NAMALWA (cell line): ENCODE data around the gene TBL3.

Source experiments
- DNase-seq: peaks from one replicate; pipeline ENCODE4 v3.0.0-alpha.2; 2015; ENCODE audit warnings: low spot score

Gene TBL3

DNA sequence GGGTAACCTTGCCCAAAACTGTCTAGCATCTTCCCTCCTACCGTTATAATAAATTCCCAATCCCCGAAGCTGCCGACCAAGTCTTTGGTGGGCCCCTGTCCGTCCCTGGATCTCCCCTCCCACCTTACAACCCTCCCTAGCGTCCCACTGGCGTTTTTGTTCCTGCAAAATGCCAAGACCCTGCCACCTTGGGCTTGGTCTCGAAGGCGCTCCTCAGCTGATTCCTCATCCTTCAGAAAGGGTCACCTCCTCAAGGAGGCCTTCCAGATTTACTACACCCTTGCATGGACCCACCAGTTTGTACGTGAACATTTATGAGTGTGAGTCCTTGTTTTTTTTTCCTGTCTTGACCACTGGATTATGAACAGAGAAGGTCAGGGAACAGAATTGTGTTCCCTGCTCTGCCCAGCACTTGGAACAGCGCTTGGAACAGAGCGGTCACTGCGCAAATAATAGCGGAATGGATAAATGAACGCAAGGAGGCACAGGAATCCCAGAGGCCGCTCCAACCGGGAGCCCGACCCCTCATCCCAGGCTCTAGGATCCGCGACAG is 11.2 kb downstream of the TBL3 start:
- DNase-seq, result no peak

DNA sequence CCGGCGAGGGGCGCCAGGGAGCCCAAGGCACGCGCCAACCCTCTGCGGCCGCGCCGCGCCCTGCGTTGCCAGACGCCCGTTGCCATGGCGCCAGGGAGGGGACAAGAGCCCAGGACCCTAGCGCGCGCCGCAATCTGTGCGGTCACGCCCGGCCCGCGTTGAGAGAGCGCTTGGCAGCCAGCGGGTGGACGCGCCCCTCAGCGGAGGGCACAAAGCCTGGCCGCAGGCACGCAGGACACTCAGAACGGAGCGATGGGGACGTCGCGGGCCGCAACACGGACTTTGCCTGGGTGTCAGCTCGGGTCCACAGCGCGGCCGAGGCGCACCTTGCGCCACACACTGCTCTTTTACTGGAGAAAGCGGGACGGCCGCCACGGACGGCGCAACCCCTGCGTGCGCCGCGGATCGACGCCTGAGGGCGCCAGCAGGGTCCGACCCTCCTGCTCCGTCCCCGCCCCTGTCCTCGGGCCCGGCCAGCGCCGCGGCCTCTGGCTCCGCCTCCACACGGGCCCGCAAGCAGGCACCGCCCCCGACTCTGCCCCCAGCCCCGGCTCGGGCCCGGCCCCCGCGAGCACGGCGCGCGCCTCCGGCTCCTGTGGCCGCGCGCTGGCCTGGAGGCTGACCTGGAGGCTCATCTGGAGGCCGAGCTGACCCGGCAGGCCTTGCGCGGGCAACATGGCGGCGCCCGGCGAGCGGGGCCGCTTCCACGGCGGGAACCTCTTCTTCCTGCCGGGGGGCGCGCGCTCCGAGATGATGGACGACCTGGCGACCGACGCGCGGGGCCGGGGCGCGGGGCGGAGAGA is 11.9 kb downstream of the TBL3 start, which contains the start of gene GFER:
Gene GFER (plus strand): TSS at position 650 of the 803 bp plus-strand sequence. CDS start 26 bp downstream, at position 676.
- DNase-seq, result peak; percentile 83

DNA sequence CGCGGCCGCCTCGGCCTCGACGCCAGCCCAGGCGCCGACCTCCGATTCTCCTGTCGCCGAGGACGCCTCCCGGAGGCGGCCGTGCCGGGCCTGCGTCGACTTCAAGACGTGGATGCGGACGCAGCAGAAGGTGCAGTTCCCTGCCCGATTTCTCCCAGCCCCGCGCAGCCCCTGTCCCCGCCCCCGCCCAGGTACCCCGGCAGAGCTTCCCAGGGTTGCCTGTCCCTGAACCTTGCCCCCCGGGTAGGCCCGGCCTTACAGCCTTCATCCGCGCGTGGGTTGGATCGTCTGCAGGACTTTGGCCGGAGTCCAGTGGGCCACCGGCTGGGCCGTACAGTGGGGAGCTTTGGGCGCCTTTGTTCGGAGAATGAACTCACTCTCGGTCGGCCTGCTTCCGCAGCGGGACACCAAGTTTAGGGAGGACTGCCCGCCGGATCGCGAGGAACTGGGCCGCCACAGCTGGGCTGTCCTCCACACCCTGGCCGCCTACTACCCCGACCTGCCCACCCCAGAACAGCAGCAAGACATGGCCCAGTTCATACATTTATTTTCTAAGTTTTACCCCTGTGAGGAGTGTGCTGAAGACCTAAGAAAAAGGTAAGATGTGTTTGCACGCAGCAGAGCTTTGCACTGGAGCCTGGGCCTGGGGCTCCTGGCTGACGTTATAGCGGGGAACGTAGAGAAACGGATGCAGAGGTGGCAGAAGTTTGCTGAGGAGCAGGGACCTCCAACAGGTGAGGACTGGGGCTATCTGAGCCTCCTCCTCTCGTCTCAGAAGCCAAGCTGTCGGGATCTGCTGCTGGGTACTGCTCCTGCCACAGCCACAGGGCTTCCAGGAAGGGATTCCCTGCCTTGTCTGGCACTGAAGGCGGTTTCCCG is 12.7 kb downstream of the TBL3 start:
- DNase-seq, result no peak

DNA sequence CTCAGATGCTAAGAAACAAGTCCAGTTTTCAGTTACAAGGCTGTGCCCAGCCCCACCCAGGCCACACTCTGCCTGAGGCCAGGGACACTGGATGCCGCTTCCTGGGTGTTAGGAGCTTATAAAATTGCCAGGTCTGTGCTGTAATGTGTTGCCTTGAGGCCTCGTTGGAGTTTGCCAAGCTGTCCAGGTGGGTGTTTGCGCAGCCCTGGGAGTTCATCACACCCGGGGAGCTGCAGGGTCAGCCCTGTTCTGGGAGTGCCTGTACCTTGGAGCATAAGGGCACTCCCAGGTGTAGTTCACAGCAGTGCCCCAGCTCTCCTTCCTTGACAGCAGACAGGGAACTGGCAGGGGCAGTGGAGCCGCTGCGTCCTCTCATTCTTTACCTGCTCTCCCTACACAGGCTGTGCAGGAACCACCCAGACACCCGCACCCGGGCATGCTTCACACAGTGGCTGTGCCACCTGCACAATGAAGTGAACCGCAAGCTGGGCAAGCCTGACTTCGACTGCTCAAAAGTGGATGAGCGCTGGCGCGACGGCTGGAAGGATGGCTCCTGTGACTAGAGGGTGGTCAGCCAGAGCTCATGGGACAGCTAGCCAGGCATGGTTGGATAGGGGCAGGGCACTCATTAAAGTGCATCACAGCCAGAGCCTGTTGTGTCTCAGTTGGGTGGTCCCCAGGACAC is 13.8 kb downstream of the TBL3 start:
- no peak for DNase-seq

DNA sequence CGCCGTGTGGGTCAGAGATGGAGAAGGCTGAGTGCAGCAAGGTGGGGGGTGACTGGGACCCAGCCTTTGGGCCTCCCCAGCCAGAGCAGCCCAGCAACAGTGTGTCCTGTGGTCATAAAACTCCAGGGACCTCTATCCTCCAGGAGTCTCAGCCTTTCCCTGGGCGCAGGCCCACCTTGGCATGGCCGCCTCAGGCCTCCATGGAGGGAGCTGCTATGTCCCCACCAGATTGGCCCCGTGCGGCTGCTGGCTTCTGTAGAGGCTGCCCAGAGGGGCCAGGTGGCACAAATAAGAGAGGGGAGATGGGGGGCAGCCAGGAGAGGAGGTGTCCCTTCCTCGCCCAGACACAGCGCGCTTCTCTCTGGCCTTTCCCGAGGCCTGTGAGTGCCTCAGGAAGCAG is 15.3 kb downstream of the TBL3 start:
- DNase-seq, result no peak

DNA sequence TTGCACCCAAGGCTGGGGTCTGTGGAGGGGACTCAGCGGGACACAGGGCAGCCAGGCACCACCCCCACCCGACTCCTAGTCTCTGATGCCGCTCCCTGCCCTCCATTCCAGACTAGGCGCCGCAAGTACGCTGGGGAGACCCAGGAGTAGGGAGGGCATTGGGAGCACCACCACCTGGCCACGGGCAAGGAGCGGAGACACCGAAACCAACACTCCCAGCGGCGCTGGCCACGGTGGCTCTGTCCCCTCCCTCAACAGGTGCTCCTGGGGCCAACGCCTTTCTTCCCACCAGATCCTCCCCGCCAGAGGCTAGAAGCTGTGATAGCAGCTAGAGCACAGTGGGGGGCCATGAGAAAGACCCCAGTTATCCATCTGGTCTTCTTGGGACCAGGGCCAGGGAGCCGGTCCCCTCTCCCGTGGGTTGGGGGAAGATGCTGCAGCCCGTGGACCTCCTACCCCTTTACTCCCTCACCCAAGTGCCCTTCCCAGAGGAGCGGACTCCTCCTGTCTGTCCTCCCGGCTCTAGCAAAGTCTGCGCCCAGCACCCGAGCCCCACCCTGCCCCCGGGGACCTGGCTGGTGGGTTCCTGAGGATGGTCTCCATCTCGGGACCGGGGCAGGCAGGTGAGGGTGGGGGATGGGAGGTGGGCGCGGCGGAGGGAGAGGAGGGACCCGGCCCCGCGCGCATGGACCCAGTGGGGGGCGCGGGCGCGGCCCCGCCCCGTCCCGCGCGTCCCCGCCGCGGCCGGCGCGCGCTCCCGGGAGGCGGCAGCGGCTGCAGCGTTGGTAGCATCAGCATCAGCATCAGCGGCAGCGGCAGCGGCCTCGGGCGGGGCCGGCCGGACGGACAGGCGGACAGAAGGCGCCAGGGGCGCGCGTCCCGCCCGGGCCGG is 17.6 kb downstream of the TBL3 start, which contains the start of gene SYNGR3:
Gene SYNGR3 (plus strand): TSS at position 762 of the 892 bp plus-strand sequence. CDS start 133 bp downstream, outside the sequence.
- DNase-seq, result no peak

DNA sequence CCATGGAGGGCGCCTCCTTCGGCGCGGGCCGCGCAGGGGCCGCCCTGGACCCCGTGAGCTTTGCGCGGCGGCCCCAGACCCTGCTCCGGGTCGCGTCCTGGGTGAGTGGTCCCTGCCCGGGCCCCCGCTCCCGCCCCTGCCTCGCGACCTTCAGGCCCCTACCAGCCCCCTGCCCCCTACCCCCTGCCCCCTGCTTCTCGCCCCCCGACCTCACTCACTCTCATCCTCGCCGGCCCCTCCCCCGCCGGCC is 18.2 kb downstream of the TBL3 start:
- DNase-seq, result no peak

DNA sequence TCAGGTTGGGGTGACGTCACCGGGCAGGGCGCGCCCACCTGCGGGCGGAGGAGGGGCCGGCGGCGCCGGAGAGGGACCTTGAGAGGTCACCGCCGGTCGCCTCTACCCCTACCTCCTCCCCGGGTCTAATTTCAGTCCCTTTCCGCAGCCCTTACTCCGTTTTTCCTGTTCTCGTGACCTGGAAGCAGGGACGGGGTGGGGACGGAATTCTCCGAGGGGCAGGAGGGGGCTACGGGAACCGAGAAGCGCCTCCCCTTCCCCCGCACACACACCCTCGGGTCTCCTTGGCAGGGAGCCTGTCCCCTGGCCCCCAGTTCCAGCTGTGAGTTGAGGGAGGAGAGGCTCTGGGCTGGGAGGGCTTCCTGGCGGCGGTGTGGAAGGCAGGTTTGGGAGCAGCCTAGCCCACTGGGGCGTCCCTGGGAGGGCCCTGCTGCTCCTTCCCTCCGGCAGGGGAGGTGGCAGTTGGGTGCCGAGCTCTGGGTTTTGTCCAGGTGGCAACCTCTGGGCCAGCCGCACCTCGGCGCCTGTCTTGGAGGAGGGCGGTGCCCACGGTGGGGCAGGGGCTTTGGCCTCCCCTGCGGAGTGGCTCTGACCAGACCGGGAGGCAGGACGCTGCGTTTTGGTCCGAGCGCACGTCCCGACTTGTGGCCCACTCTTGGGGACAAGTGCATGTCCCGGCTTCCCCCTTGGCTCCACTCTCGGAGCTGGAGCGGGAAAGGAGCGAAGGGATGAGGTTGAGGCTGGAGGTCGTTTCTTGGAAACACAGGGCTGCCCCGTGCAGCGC is 18.7 kb downstream of the TBL3 start:
- no peak for DNase-seq

DNA sequence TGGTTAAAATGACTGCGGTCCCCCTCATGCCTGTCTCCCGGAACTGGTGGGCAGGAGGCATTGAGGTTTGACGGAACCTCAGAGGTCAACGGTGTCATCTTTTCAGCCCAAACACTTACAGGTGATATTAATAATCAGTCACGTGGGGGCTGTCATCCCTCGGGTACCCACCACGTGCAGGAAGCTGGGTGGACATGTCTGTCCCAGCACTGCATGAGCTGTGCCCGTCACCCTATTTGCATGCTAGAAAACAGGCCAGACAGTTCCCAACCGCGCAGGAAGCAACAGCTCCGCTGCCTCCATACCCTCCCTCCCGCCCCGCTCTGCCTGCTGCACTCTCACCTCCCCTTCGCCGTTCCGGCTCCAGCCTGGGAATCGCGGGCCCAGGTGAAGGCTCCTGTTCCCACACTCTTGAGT is 19.3 kb downstream of the TBL3 start:
- peak; percentile 70 for DNase-seq

DNA sequence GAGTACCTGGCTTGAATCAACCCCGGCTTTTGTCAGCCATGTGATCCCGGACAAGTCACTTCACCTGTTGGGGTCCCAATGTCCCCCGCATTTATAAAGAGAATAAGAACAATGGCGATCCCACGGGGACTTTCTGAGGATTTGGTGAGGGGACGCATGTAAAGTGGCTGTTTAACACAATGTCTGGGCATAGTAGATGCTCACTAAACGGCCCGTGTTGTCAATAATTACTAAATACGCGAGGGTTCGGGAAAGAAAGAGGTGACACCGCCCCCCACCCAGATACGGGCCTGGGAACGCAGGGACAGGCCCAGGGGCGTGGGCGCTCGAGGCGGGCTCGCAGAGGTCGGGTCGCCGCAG is 19.7 kb downstream of the TBL3 start:
- DNase-seq, result no peak

DNA sequence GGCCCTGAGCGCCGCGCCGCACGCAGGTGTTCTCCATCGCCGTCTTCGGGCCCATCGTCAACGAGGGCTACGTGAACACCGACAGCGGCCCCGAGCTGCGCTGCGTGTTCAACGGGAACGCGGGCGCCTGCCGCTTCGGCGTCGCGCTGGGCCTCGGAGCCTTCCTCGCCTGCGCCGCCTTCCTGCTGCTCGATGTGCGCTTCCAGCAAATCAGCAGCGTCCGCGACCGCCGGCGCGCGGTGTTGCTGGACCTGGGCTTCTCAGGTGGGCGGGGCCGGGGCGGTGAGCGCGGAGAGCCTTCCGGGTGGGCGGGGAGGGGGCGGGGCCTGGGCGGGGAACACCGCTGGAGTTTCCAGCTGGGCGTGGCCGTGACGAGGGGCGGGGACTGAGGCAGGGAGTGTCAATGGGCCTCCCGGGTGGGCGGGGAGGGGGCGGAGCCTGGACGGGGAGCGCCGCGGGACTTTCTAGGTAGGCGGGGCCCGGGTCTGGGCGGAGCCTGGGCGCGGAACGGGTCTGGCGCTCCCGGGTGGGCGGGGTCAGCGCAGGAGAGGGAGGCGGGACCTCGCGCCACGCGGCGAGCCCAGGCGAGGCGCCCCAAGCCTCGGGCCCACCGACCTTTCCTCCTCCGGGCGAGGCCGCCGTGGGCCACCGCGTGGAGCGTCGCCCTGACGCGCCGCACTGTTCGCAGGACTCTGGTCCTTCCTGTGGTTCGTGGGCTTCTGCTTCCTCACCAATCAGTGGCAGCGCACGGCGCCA is 20.3 kb downstream of the TBL3 start:
- DNase-seq, result peak; percentile 94

DNA sequence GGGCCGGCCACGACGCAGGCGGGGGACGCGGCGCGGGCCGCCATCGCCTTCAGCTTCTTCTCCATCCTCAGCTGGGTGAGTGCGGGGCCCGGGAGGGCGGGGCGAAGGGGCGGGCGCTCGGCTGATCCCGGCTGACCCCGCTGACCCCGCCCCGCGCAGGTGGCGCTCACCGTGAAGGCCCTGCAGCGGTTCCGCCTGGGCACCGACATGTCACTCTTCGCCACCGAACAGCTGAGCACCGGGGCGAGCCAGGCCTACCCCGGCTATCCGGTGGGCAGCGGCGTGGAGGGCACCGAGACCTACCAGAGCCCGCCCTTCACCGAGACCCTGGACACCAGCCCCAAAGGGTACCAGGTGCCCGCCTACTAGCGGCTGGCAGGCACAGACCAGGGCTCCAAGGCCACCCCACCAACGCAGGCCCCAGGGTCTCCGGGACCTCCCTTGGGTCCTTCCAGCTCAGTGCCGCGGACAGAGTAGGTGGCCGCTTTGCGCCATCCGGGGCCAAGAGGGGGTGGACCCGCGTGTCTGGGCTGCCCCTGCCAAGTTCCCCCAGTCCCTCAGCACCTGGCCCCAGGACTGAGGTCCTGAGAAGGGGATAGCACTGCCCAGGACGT is 21.0 kb downstream of the TBL3 start:
- DNase-seq, result no peak

DNA sequence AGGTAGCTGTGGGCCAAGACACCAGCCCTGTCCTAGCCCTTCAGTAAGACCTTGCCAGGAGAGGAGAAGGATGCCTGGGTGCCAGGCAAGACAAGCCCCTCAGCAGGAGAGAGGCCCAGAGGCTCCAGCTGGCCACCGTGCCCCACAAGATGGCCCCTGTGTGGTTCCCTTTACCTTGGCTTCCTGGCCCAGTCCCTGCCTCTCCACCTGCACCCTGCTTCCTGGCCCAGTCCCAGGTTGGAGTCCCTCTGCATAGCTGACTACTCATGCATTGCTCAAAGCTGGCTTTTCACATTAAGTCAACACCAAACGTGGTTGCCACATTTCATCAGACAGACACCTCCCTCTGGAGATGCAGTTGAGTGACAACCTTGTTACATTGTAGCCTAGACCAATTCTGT is 21.9 kb downstream of the TBL3 start:
- DNase-seq, result peak; percentile 73

DNA sequence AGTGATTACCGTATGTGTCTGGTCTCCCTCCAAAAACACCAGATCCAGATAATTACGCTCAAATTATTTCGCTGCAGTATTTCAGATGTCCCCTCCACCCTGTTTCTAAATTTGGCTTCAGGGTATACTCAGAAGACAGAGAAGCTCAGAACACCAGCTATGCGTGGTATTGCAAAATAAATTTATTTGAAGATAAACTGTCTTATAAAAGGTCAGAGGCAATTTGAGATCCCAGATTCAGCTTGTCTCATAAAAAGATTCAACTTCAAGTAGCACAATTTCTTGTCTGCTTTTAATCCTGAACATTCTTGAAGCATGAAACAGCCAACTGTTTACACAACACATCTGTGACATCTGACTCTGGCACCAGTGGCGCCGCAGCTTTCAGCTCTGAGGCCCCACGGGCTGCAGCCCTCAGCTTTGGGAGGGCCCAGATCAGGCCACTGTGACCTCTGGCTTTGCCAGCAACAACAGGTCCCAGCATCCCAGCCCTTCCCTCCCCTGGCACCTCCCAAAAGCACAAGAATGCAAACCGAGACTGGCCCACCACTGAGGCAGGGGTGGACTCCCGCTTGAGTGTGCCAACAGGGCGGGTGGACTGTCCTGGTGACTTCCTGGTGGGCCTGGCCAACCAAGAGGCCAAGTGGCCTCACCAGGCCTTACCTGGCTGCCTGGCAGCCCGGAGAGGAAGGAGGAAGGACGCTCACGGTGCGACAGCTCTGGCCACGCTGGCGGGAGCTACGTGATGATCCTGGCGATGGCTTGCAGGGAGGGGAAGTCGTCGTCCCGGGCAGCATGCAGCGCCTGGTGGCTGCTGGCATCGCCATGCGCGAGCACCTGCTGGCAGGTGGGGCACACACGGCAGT is 25.9 kb downstream of the TBL3 start:
- DNase-seq, result no peak

DNA sequence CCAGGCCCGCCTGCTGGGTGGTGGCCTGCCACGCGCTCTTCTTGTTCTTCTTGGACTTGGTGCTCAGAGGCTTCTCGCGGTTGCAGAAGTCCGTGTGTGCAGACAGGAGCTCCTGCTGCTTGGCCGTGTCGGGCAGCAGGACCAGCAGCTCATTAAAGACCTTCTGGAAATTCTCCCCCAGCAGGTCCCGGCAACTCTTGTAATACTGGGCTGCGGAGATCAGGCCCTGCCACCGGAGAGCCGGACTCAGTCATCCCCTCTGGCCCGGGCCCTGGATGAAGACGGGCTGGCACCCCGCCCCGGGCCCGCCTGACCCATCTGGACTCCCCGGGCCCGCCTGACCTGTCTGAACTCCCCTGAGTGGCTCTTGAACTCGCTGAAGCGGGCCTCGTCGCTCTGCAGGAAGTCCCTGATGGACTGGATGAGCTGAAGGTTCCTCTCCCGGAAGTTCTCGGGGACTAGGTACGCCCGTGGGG is 26.5 kb downstream of the TBL3 start:
- no peak for DNase-seq

DNA sequence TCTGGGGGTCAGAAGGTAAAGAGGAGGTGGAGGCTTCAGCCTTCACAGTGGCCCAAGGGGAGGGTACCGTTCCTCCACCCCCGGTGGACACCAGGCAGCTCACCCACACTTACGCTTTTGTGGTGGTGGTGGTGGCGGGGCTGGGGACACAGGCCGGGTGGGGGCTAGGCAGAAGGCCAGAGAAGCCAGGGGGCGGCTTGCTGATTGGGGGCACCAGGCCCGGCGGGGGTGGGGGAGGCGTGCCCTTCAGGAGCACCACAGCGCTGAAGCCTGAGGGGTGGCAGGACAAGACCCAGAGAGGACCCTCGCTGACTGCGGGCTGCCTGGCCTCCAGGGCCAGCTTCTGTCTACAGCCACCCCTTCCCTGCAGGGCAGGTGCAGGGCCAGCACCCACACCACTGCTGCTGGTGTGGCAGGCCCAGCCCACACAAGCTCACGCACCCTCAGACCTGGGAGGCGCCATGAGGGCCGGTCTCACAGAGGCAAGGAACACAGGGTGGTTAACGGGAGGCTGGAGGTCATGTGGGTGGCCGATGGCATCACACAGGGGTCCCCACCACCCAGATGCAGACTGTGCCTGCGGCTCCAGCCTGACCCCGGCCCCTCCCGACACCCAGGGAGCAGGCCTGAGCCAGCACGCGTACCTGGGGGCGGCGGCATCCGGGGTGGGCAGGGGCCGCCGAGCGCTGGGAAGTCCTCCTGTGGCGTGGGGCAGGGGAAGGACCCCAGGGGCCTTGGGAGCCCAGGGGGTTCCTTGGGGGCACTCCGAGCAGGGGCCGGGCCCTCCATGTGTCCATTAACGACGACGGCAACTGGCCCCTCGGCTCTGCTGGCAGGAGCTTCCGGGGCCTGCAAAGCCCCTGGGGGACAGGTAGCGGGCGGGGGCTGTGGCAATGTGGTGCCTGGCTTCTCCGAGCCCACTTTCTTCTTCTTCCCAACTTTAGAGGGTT is 27.3 kb downstream of the TBL3 start:
- no peak for DNase-seq

DNA sequence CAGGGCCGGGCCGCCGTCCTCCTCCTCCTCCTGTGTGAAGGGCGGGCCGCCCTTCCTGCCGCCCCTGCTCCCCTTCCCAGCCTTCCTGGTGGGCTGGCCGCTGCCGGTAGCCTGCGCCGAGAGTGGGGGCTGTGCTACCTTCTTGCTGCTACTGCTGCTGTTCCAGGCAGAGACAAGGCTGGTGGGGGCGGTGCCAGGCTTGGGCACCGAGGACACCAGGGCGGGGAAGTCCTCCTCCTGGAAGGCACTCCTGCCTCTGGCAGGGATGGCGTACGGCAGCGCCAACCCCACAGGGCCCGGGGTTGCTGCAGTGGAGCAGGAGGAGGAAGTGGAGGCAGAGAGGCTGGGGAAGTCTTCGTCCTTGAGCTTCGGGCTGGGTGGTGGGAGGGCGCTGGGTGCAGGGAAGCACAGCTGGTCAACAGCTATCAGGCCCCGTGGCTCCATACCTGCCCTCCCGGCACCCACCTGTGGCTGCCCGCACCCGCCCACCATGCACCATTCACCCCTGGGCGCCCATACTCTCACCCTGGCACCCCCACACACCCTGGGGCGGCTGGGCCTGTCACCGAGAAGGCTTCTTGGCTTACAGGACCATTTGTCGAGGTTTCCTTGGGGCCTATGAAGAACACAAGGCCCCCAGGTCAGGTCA is 28.1 kb downstream of the TBL3 start:
- DNase-seq, result no peak
